ENCODE results near the gene CCIN. TPM values are rescaled to one million over a fixed set of nuclear protein-coding genes. Genes with fewer than 3 reads are reported as not detected.

The CCIN gene
- total and polyA plus RNA-seq, 12 donors, result 0.12 to 0.15 TPM; not detected in 10

GRCh38 chr9:36218011-36218410, 48.8 kb downstream of the CCIN start:
- ATAC-seq (no peak), DNase-seq (no peak)
- H3K27me3 ChIP-seq, result no peaks in the 10 kb centered on the region
- H3K9me3 ChIP-seq, result peaks cover 0 to 8% (median 2%) of the 10 kb centered on the region in 11 donors
- H3K4me1 ChIP-seq, result peaks cover 1 to 53% (median 31%) of the 10 kb centered on the region in 9 donors
- 95 to 97% methylated on average over 5 of the region's 5 CpGs for WGBS, 2 donors
- no peak for TF ChIP-seq CTCF (IDR thresholded peaks at IDR 0.05)
- intact Hi-C loops (cut with DNase I), result no loop called here
- no peak overlapping the region for H3K4me3 ChIP-seq
- peaks cover 0 to 92% (median 45%) of the 10 kb centered on the region in 9 donors for H3K36me3 ChIP-seq
- H3K27ac ChIP-seq, result peak overlapping the region in 1 of 10 donors; percentile 28

- H3K4me1 ChIP-seq, result peaks cover 0 to 48% (median 26%) of the 10 kb centered on the region in 9 donors
- H3K9me3 ChIP-seq, result peaks cover 0 to 10% (median 2%) of the 10 kb centered on the region in 11 donors
- WGBS, 2 donors, result 80 to 85% methylated on average over 7 of the region's 7 CpGs
- DNase-seq (no peak), ATAC-seq (peak in 1 of 8 donors; percentile 16)
- no peak for TF ChIP-seq CTCF (IDR thresholded peaks at IDR 0.05)
- no peaks in the 10 kb centered on the region for H3K27me3 ChIP-seq
- peaks cover 0 to 92% (median 50%) of the 10 kb centered on the region in 9 donors for H3K36me3 ChIP-seq
- no peak overlapping the region for H3K4me3 ChIP-seq
- intact Hi-C loops (cut with DNase I), result no loop called here
- H3K27ac ChIP-seq, result no peak overlapping the region
These were observed 49.3 kb downstream of the CCIN start for GRCh38 chr9:36218411-36218901.

Other genes starting within 250 kb of the CCIN start
- not detected for gene OR2S2, start 211.2 kb upstream of the CCIN start, total RNA-seq
- not detected for gene OR2S2, start 211.2 kb upstream of the CCIN start, polyA plus RNA-seq
- gene RECK, start 132.5 kb upstream of the CCIN start, total RNA-seq, result 1 to 10 TPM; 4.1 to 5.8 (median 5.2) TPM
- gene RECK, start 132.5 kb upstream of the CCIN start, polyA plus RNA-seq, result 1 to 10 TPM; 2.9 to 4.5 TPM
- 10 to 100 TPM in 2 of 10 donors, 1 to 10 TPM in 8; 4.7 to 19.2 (median 5.8) TPM for gene GLIPR2, start 32.7 kb upstream of the CCIN start, total RNA-seq
- gene GLIPR2, start 32.7 kb upstream of the CCIN start, polyA plus RNA-seq, result 10 to 100 TPM in 1 of 2 donors, 1 to 10 TPM in 1; 8.0 to 13.9 TPM
- 10 to 100 TPM; 44.5 to 80.4 (median 48.8) TPM for gene CLTA, start 21.5 kb downstream of the CCIN start, total RNA-seq
- gene CLTA, start 21.5 kb downstream of the CCIN start, polyA plus RNA-seq, result 100 to 1,000 TPM in 1 of 2 donors, 10 to 100 TPM in 1; 34.3 to 138 TPM
- gene GNE, start 89.1 kb downstream of the CCIN start, total RNA-seq, result 10 to 100 TPM; 10.1 to 14.9 (median 12.5) TPM
- gene GNE, start 89.1 kb downstream of the CCIN start, polyA plus RNA-seq, result 1 to 10 TPM; 4.0 to 7.6 TPM
- gene RNF38, start 230.9 kb downstream of the CCIN start, total RNA-seq, result 10 to 100 TPM; 21.1 to 56.0 (median 33.9) TPM
- gene RNF38, start 230.9 kb downstream of the CCIN start, polyA plus RNA-seq, result 1 to 10 TPM; 6.4 to 8.3 TPM

Measured in heart right ventricle (tissue), 16 donors.